HG02642 (cell line): Measurements from ENCODE around the gene CD8A.

ENCODE experiments used
- ATAC-seq: cut with Tn5 transposase; IDR thresholded peaks from one replicate; pipeline ENCODE4 v1.9.1; 2021; ENCODE audit warnings: mild to moderate bottlenecking; ENCODE audit not compliant: unreplicated experiment, poor library complexity

Gene CD8A

GRCh38 chr2:86781363-86781762 lies 9.3 kb downstream of the CD8A start:
- no peak for ATAC-seq

GRCh38 chr2:86779971-86780370 lies 10.7 kb downstream of the CD8A start:
- ATAC-seq: no peak

- ATAC-seq: no peak
Measured at GRCh38 chr2:86778957-86779356, 11.8 kb downstream of the CD8A start.

- no peak for ATAC-seq
Measured at GRCh38 chr2:86776532-86776931, 14.2 kb downstream of the CD8A start.

- ATAC-seq: no peak
Measured at GRCh38 chr2:86775338-86775737, 15.4 kb downstream of the CD8A start.

- no peak for ATAC-seq
Measured at GRCh38 chr2:86774862-86775261, 15.9 kb downstream of the CD8A start.

GRCh38 chr2:86772611-86773010 lies 18.1 kb downstream of the CD8A start:
- no peak for ATAC-seq

- ATAC-seq: no peak
Measured at GRCh38 chr2:86770816-86771301, 19.9 kb downstream of the CD8A start.

- ATAC-seq: no peak
Measured at GRCh38 chr2:86769838-86770237, 20.9 kb downstream of the CD8A start.

- no peak for ATAC-seq
Measured at GRCh38 chr2:86768189-86768949, 22.3 kb downstream of the CD8A start.

- ATAC-seq: no peak
Measured at GRCh38 chr2:86765310-86765695, 25.4 kb downstream of the CD8A start.

- ATAC-seq: peak; percentile 47
Measured at GRCh38 chr2:86764661-86765309, 25.9 kb downstream of the CD8A start.

- no peak for ATAC-seq
Measured at GRCh38 chr2:86760371-86760770, 30.3 kb downstream of the CD8A start.

GRCh38 chr2:86758405-86758804 lies 32.3 kb downstream of the CD8A start:
- no peak for ATAC-seq

GRCh38 chr2:86753606-86754005 lies 37.1 kb downstream of the CD8A start:
- ATAC-seq: no peak

- ATAC-seq: no peak
Measured at GRCh38 chr2:86752934-86753333, 37.8 kb downstream of the CD8A start.

GRCh38 chr2:86751778-86752177 lies 38.9 kb downstream of the CD8A start:
- ATAC-seq: no peak

GRCh38 chr2:86750240-86750839 lies 40.4 kb downstream of the CD8A start:
- no peak for ATAC-seq

GRCh38 chr2:86747711-86748639 lies 42.7 kb downstream of the CD8A start:
- peak; percentile 64 for ATAC-seq

GRCh38 chr2:86746939-86747338 lies 43.8 kb downstream of the CD8A start:
- ATAC-seq: no peak
